H9 (cell line): ENCODE results near the gene GSG1L. TPM values are rescaled to one million over a fixed set of nuclear protein-coding genes. Genes with fewer than 3 reads are reported as not detected.

ENCODE experiments used
- DNase-seq: peaks from one replicate; pipeline ENCODE4 v3.0.0-alpha.2; 2017
- H2AFZ ChIP-seq: one replicate; pipeline ENCODE4 v1.6.1; 2013; ENCODE audit warnings: mild to moderate bottlenecking, low read length, control low read depth, moderate library complexity
- H2AK5ac ChIP-seq: 2 replicates; pipeline ENCODE4 v1.6.1; 2013; ENCODE audit warnings: low read length, control low read depth, mixed read lengths; ENCODE audit not compliant: insufficient read length
- H2BK120ac ChIP-seq: one replicate; pipeline ENCODE4 v1.6.1; 2013; ENCODE audit warnings: low read depth, mild to moderate bottlenecking, low read length, control low read depth, inconsistent platforms; ENCODE audit not compliant: poor library complexity, severe bottlenecking
- H2BK12ac ChIP-seq: 2 replicates; pipeline ENCODE4 v1.6.1; 2013; ENCODE audit warnings: low read length, control low read depth, mixed read lengths, low read depth; ENCODE audit not compliant: insufficient read length
- H2BK15ac ChIP-seq: 2 replicates; pipeline ENCODE4 v1.6.1; 2013; ENCODE audit warnings: low read depth, low read length, control low read depth
- H2BK20ac ChIP-seq: one replicate; pipeline ENCODE4 v1.6.1; 2013; ENCODE audit warnings: low read depth, mild to moderate bottlenecking, low read length, control low read depth, inconsistent platforms; ENCODE audit not compliant: poor library complexity, severe bottlenecking
- H2BK5ac ChIP-seq: 2 replicates; pipeline ENCODE4 v1.6.1; 2013; ENCODE audit warnings: low read length, control low read depth, mixed read lengths; ENCODE audit not compliant: insufficient read length
- H3K14ac ChIP-seq: 2 replicates; pipeline ENCODE4 v1.6.1; 2013; ENCODE audit warnings: low read length, control low read depth; ENCODE audit not compliant: insufficient read depth
- H3K18ac ChIP-seq: 2 replicates; pipeline ENCODE4 v1.6.1; 2013; ENCODE audit warnings: low read depth, mild to moderate bottlenecking, mixed read lengths, low read length, control low read depth; ENCODE audit not compliant: insufficient read length
- H3K23ac ChIP-seq: 2 replicates; pipeline ENCODE4 v1.6.1; 2013; ENCODE audit warnings: low read length, control low read depth, mixed read lengths, low read depth; ENCODE audit not compliant: insufficient read length
- H3K23me2 ChIP-seq: 2 replicates; pipeline ENCODE4 v1.6.1; 2013; ENCODE audit warnings: low read depth, mild to moderate bottlenecking, mixed read lengths, low read length, control low read depth; ENCODE audit not compliant: insufficient read length, poor library complexity, severe bottlenecking
- H3K27ac ChIP-seq: 2 replicates; pipeline ENCODE4 v1.5.1; 2013; ENCODE audit warnings: low read length, control low read depth, mixed read lengths, low read depth; ENCODE audit not compliant: insufficient read length
- H3K27me3 ChIP-seq: 2 replicates; pipeline ENCODE4 v1.6.1; 2013; ENCODE audit warnings: low read length, control low read depth, inconsistent platforms; ENCODE audit not compliant: insufficient read depth
- H3K4ac ChIP-seq: 2 replicates; pipeline ENCODE4 v1.6.1; 2013; ENCODE audit warnings: low read depth, mild to moderate bottlenecking, control low read depth, inconsistent platforms, low read length, moderate library complexity
- H3K4me1 ChIP-seq: 2 replicates; pipeline ENCODE4 v1.6.1; 2013; ENCODE audit warnings: low read length, control low read depth, inconsistent platforms; ENCODE audit not compliant: insufficient read depth
- H3K4me2 ChIP-seq: 2 replicates; pipeline ENCODE4 v1.6.1; 2013; ENCODE audit warnings: low read length, control low read depth, mixed read lengths; ENCODE audit not compliant: insufficient read length, insufficient read depth
- H3K56ac ChIP-seq: 2 replicates; pipeline ENCODE4 v1.6.1; 2013; ENCODE audit warnings: low read depth, mild to moderate bottlenecking, mixed read lengths, low read length, control low read depth; ENCODE audit not compliant: insufficient read length
- H3K79me1 ChIP-seq: 2 replicates; pipeline ENCODE4 v1.6.1; 2013; ENCODE audit warnings: low read depth, mild to moderate bottlenecking, moderate library complexity, low read length, control low read depth, inconsistent platforms; ENCODE audit not compliant: insufficient read depth, poor library complexity, severe bottlenecking
- H3K79me2 ChIP-seq: 2 replicates; pipeline ENCODE4 v1.6.1; 2013; ENCODE audit warnings: low read length, control low read depth, inconsistent platforms; ENCODE audit not compliant: insufficient read depth
- H3K9ac ChIP-seq: 2 replicates; pipeline ENCODE4 v1.6.1; 2013; ENCODE audit warnings: low read length, control low read depth, mixed read lengths; ENCODE audit not compliant: insufficient read length; ENCODE audit errors: extremely low read depth
- H3K9me3 ChIP-seq: one replicate; pipeline ENCODE4 v1.6.1; 2013; ENCODE audit warnings: low read depth, low read length, inconsistent platforms; ENCODE audit not compliant: control insufficient read depth
- H3T11ph ChIP-seq: one replicate; pipeline ENCODE4 v1.6.1; 2013; ENCODE audit warnings: mild to moderate bottlenecking, low read length, control low read depth, inconsistent platforms
- H4K20me1 ChIP-seq: one replicate; pipeline ENCODE4 v1.6.1; 2013; ENCODE audit not compliant: control insufficient read depth, insufficient read length, insufficient read depth
- H4K5ac ChIP-seq: 2 replicates; pipeline ENCODE4 v1.6.1; 2013; ENCODE audit warnings: low read depth, mild to moderate bottlenecking, mixed read lengths, low read length, control low read depth; ENCODE audit not compliant: insufficient read length
- H4K8ac ChIP-seq: replicated peaks from 2 replicates; pipeline ENCODE4 v1.6.1; 2013; ENCODE audit warnings: low read length, control low read depth, mixed read lengths, low read depth; ENCODE audit not compliant: insufficient read length
- H4K91ac ChIP-seq: 2 replicates; pipeline ENCODE4 v1.6.1; 2013; ENCODE audit warnings: low read depth, mild to moderate bottlenecking, moderate library complexity, mixed read lengths, low read length, control low read depth; ENCODE audit not compliant: insufficient read length
- H3K27ac Mint-ChIP-seq, 3 experiments: 2 replicates in 2 of 3; 3 replicates in 1 of 3; pipeline ENCODE4 v1.8.0; 2020 to 2021; ENCODE audit warnings: mixed read lengths in 3 of 3, mild to moderate bottlenecking in 1 of 3, moderate library complexity in 1 of 3
- H3K27me3 Mint-ChIP-seq: 2 replicates; pipeline ENCODE4 v1.8.0; 2021; ENCODE audit warnings: low read depth, mild to moderate bottlenecking, moderate library complexity, mixed read lengths
- H3K36me3 Mint-ChIP-seq, 3 experiments: 2 replicates in 2 of 3; 3 replicates in 1 of 3; pipeline ENCODE4 v1.8.0; 2020 to 2021; ENCODE audit warnings: low read depth in 3 of 3, mixed read lengths in 3 of 3; ENCODE audit not compliant: insufficient read depth in 1 of 3
- H3K4me1 Mint-ChIP-seq, 2 experiments: 2 replicates each; pipeline ENCODE4 v1.8.0; 2020; ENCODE audit warnings: mixed read lengths in 2 of 2
- H3K4me3 Mint-ChIP-seq, 2 experiments: 2 replicates in 1 of 2; 3 replicates in 1 of 2; pipeline ENCODE4 v1.8.0; 2020 to 2021; ENCODE audit warnings: mild to moderate bottlenecking in 2 of 2, mixed read lengths in 2 of 2, moderate library complexity in 1 of 2
- H3K9me3 Mint-ChIP-seq, 2 experiments: 2 replicates in 1 of 2; 3 replicates in 1 of 2; pipeline ENCODE4 v1.8.0; 2020; ENCODE audit warnings: mild to moderate bottlenecking in 2 of 2, mixed read lengths in 2 of 2, moderate library complexity in 1 of 2
- WGBS: extraction: QIAGEN DNeasy Blood & Tissue Kit; methylation state at CpG from one replicate; pipeline ENCODE4 v1.1.7; 2013; ENCODE audit warnings: missing lambda C conversion rate, low lambda C conversion rate, mixed read lengths; ENCODE audit not compliant: insufficient read length; ENCODE audit errors: extremely low coverage; 5-methylcytosine and 5-hydroxymethylcytosine counted together
- total RNA-seq: library from RNA; stranded (reverse); gene quantifications from 2 replicates; pipeline ENCODE4 v1.2.1, GENCODE V29; 2021
- TF ChIP-seq, protein P1 (sequence below): fragments of 200-600 bp; sonication (generic); conservative IDR thresholded peaks from 3 replicates; pipeline ENCODE4 v1.8.0; 2021; ENCODE audit warnings: antibody characterized with exemption, mild to moderate bottlenecking

Gene GSG1L
- total RNA-seq, 1 experiment from 2014 or later, result 0.35 TPM

DNA sequence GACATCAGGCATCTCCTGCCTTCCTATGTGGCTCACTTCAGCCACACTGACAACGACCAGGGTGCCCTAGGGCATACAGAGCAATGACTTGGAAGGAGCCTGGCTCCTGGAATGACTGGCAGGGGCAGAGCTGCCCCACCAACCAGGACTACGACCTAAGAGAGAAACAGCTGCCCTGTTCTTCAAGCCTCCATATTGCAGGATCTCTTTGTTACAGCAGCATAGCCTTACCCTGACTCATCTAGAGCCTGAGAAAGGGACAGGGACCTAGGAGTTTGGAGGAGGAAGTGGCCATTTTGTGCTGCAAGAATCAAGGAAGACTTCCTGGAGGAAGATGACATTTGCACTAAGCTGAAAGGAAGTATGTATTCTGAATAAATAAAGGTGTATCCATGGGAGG, 49.6 kb downstream of the GSG1L start:
- no peak overlapping the region for H2BK5ac ChIP-seq
- no peak overlapping the region for H4K5ac ChIP-seq
- no peak overlapping the region for H3K27ac ChIP-seq
- H2BK20ac ChIP-seq, result no peak overlapping the region
- no peaks in the 10 kb centered on the region for H3K4me1 ChIP-seq
- no CpG with 5 or more reads among the region's 2 CpGs for WGBS
- Mint-ChIP-seq H3K27ac (no peak overlapping the region), H3K9me3 (peaks cover 0 to 3% of the 10 kb centered on the region in 2 experiments; a peak in 1 of 5 replicates), H3K36me3 (no peaks in the 10 kb centered on the region), H3K4me1 (peaks cover 8 to 9% of the 10 kb centered on the region in 2 experiments), H3K27me3 (peaks cover 12% of the 10 kb centered on the region), H3K4me3 (no peak overlapping the region)
- no peak overlapping the region for H3T11ph ChIP-seq
- no peaks in the 10 kb centered on the region for H3K9me3 ChIP-seq
- H2AFZ ChIP-seq, result no peak overlapping the region
- no peak overlapping the region for H3K9ac ChIP-seq
- H2BK15ac ChIP-seq, result no peak overlapping the region
- no peak overlapping the region for H3K14ac ChIP-seq
- no peak overlapping the region for H2AK5ac ChIP-seq
- no peaks in the 10 kb centered on the region for H3K79me1 ChIP-seq
- TF ChIP-seq, protein P1, sequence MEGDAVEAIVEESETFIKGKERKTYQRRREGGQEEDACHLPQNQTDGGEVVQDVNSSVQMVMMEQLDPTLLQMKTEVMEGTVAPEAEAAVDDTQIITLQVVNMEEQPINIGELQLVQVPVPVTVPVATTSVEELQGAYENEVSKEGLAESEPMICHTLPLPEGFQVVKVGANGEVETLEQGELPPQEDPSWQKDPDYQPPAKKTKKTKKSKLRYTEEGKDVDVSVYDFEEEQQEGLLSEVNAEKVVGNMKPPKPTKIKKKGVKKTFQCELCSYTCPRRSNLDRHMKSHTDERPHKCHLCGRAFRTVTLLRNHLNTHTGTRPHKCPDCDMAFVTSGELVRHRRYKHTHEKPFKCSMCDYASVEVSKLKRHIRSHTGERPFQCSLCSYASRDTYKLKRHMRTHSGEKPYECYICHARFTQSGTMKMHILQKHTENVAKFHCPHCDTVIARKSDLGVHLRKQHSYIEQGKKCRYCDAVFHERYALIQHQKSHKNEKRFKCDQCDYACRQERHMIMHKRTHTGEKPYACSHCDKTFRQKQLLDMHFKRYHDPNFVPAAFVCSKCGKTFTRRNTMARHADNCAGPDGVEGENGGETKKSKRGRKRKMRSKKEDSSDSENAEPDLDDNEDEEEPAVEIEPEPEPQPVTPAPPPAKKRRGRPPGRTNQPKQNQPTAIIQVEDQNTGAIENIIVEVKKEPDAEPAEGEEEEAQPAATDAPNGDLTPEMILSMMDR, result no peak
- H4K8ac ChIP-seq, result no peak overlapping the region
- no peak overlapping the region for H4K91ac ChIP-seq
- no peak overlapping the region for H3K4ac ChIP-seq
- H3K23ac ChIP-seq, result no peak overlapping the region
- no peak overlapping the region for H2BK120ac ChIP-seq
- H3K56ac ChIP-seq, result no peak overlapping the region
- H3K4me2 ChIP-seq, result no peak overlapping the region
- no peaks in the 10 kb centered on the region for H4K20me1 ChIP-seq
- no peaks in the 10 kb centered on the region for H3K27me3 ChIP-seq
- no peak overlapping the region for H2BK12ac ChIP-seq
- no peaks in the 10 kb centered on the region for H3K23me2 ChIP-seq
- DNase-seq, result no peak
- H3K18ac ChIP-seq, result no peak overlapping the region
- H3K79me2 ChIP-seq, result no peaks in the 10 kb centered on the region
